Measurements from ENCODE around the gene PPP2R2D.
"Not testable (repeated sequence)": the region's sequence is repeated elsewhere in the genome, so short reads cannot be mapped to it uniquely, and the experiment has no call there.

Gene PPP2R2D

GRCh38 chr10:131936736-131937135, 35.9 kb downstream of the PPP2R2D start:
- H3K4me3 ChIP-seq (ENCODE audit: low read length), result no peak overlapping the region
- no peak for DNase-seq (ENCODE audit: low read depth, low spot score)

DNA sequence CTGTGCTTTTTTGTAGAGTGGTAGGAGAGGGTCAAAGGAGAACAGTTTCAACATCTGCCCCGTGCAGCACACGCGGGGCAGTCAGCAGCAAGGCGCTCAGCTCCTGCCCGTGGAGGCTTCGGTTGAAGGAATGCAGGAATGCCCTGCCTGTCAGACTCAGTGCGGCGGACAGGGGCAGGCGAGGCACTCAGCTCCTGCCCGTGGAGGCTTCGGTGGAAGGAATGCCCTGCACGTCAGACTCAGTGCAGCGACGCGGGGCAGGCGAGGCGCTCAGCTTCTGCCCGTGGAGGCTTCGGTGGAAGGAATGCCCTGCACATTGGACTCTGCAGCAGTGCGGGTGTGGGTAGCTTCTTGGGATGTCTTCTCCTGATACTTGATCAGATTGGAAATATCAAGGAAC, 37.0 kb downstream of the PPP2R2D start:
- H3K4me3 ChIP-seq (ENCODE audit: low read length), result no peak overlapping the region
- no peak for DNase-seq (ENCODE audit: low read depth, low spot score)

DNA sequence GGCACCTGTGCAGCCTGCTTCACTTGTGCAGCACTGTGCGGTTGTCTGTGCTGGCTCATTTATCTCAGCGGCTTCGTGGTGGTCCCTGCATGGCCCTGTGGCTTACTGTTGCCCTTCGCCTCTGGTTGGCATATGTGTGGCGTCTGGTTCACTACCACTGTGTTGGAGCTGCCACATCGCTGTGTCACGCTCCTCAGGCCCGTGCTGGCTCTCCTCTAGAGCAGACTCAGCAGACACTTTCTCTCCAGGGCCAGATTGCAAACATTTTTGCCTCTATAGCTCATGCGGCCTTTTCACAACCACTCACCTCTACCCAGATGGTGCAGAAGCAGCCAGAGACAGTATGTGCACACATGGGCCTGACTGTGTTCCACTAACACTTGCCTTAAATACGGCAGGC, 37.9 kb downstream of the PPP2R2D start:
- no peak for DNase-seq (ENCODE audit: low read depth, low spot score)
- H3K4me3 ChIP-seq (ENCODE audit: low read length), result no peak overlapping the region

DNA sequence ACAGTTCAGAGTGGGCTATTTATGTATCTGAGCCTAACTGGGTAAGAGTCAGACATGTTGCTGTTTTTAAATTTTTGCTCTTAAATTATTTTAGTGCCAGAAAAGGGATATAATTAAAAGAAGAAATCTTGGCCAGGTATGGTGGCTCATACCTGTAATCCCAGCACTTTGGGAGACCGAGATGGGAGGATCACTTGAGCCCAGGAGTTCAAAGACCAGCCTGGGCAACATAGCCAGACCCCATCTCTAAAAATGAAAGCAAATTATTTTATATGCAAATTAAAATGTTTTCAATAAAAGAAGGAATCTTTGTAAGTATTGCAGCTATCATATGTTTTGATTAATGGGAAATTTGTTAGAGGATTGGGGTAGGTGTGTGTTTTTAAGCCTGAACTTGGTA, 41.6 kb downstream of the PPP2R2D start:
- DNase-seq (ENCODE audit: low read depth, low spot score), result no peak
- no peak overlapping the region for H3K4me3 ChIP-seq (ENCODE audit: low read length)

DNA sequence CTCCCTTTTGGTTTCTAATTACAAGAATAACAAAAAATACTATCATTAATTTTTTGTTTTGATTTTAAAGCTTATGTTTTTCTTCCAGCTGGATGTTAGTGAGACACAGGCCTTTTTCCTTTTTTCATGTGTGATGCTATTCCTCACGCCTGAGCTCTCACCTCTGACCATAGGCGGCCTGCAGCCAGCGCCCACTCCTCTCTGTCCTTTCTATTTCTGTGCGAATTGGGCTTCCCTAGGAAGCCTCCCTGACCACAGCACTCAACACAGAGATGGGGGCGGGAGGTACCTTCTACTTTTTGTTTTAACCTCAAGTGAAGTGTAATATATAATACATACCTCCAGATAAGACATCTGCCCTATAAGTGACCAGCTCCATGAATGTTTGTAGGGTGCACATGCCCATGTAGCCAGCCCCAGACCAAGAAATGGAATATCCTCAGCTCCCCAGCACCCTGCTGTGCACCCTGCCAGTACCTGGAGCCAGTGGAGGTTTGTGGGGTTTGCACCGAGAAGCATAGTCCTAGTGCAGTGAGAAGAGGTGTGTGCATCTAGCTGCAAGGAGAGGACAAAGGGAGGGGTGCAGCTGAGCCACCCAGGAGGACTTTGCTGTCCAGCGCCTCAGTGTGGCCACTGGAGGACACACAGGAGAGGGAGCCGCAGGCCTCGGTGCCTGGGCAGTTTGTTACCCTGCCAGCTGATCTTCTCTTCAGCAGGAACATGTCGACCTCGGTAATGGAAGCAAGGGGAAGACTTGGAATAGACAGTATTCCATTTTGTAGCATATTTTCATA, 42.4 kb downstream of the PPP2R2D start:
- no peak overlapping the region for H3K4me3 ChIP-seq (ENCODE audit: low read length)
- DNase-seq (ENCODE audit: low read depth, low spot score), result no peak

DNA sequence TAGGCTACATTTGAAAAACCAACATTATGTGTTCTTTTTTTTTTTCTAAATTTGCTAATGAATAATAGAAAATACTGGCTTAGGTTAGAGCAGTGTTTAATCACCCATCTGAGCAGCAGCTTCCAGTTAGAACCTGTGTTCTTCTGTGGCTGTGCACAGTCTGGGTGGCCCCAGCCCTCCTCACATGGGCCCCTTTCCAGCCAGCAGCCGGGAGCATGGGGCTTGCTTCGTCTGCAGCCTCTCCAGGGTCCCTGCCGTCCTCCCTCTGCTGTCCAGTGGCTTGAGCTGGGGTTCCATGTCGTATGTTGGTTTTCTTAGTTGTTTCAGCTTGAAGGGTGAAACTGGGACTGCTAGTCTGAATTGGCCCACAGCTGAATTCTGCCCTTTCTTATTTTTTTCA, 43.6 kb downstream of the PPP2R2D start:
- DNase-seq (ENCODE audit: low read depth, low spot score), result no peak
- H3K4me3 ChIP-seq (ENCODE audit: low read length), result no peak overlapping the region

DNA sequence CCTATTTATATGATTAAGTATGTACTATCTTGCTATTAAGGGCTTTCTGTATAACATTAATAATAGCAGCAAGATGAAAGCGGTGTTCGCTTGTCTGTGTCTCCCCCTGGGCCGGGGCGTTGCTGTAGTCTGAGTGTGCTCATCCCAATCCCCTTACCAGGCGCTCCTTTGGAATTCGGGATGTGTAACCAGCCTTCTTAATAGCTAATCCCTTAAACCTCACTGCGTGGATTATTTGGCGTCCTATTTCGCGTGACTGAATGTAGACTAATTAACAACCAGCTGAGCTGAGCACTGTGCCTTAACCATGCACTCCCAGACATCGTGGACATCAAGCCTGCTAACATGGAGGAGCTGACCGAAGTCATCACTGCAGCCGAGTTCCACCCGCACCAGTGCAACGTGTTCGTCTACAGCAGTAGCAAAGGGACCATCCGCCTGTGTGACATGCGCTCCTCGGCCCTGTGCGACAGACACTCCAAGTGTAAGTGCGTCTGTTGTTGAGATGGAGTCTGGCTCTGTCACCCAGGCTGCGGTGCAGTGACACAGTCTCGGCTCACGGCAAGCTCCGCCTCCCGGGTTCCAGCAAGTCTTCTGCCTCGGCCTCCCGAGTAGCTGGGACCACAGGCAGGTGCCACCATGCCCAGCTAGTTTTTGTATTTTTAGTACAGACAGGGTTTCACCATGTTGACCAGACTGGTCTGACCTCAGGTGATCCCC, 44.3 kb downstream of the PPP2R2D start:
- H3K4me3 ChIP-seq (ENCODE audit: low read length), result no peak overlapping the region
- no peak for DNase-seq (ENCODE audit: low read depth, low spot score)

- DNase-seq (ENCODE audit: low read depth, low spot score), result no peak
- no peak overlapping the region for H3K4me3 ChIP-seq (ENCODE audit: low read length)
Measured at GRCh38 chr10:131946321-131946751, 45.5 kb downstream of the PPP2R2D start.

- DNase-seq (ENCODE audit: low read depth, low spot score), result no peak
Measured at GRCh38 chr10:131946880-131947279, 46.1 kb downstream of the PPP2R2D start.

GRCh38 chr10:131947631-131948347, 47.0 kb downstream of the PPP2R2D start:
- no peak for DNase-seq (ENCODE audit: low read depth, low spot score)
- H3K4me3 ChIP-seq (ENCODE audit: low read length), result no peak overlapping the region

More at GRCh38 chr10:131946880-131947279, 46.1 kb downstream of the PPP2R2D start:
- no peak overlapping the region for H3K4me3 ChIP-seq (ENCODE audit: low read length)

GRCh38 chr10:131948501-131948900, 47.7 kb downstream of the PPP2R2D start:
- DNase-seq (ENCODE audit: low read depth, low spot score), result no peak
- H3K4me3 ChIP-seq (ENCODE audit: low read length), result no peak overlapping the region

DNA sequence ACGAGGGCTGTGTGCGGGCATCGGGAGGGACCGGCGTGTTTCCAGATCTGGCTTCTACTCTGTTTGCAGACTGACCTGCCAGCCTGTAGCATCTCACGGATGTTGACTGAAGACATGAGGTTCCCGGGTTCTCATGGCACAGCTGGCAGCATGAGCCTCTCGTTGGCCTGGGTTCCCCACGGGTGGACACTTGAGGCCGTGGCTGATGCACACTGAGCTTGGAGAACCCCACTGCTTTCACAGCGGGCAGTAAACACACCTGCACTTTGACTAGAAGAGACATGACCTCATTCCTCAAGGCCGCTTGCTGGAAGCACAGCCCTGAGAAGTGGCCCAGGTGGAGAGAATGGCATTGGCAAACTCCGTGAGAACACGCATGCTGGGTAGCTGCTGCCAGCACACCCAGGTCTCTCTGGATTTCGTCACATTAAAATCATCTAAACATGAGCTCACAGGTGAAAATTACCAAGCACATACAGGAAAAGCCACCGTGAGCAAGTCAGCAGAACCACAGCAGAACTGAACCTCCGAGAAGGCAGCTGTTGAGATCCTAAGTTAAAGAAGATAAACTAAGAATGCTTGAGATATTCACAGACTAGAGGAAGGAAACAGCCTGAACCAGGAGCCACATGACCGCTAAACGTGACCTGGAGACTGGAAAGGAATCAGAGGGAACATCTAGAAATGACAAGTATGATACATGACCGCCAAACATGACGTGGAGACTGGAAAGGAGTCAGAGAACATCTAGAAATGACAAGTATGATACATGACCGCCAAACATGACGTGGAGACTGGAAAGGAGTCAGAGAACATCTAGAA, 48.4 kb downstream of the PPP2R2D start:
- H3K4me3 ChIP-seq (ENCODE audit: low read length), result no peak overlapping the region
- DNase-seq (ENCODE audit: low read depth, low spot score), result no peak

DNA sequence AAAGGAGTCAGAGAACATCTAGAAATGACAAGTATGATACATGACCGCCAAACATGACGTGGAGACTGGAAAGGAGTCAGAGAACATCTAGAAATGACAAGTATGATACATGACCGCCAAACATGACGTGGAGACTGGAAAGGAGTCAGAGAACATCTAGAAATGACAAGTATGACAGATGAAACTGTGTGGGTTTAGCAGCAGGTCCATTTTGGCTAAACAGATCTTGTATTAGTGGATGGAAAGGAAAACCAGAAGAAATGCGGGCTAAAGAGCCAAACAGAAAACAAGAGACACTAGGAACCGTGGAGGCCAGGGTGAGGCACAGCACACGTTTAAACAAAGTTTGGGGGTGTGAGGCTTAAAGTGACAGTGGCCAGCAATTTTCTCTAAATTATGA, 49.1 kb downstream of the PPP2R2D start:
- not testable (repeated sequence) for H3K4me3 ChIP-seq (ENCODE audit: low read length); DNase-seq (ENCODE audit: low read depth, low spot score)

DNA sequence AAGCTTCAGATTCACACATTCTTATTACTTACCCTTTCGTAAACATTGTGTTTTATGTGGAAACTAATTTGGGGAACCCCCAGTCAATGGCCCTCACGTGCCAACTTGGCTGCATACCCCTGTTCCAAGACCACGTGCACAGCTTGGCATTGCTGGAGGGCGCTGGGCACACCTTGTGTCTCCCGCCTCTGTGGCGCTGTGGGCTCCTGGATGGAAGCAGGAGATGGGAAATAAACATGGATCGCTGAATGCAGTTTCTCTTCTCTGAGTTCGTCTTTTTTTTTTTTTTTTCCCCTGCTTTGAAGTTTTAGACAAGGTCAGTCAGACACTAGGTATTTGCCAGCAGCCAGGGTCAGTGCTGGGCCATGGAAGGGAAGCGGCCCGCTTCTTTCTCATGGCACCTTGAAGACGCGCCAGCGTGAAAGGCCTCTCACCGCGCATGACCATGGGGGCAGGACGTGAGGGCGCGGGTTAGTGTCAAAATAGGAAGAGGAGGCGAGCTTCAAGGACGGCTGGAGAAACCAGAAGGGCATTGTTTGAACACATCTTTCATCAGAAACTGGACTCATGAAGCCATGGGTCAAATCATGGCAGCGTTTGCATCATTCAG, 53.7 kb downstream of the PPP2R2D start:
- DNase-seq (ENCODE audit: low read depth, low spot score), result no peak
- no peak overlapping the region for H3K4me3 ChIP-seq (ENCODE audit: low read length)

DNA sequence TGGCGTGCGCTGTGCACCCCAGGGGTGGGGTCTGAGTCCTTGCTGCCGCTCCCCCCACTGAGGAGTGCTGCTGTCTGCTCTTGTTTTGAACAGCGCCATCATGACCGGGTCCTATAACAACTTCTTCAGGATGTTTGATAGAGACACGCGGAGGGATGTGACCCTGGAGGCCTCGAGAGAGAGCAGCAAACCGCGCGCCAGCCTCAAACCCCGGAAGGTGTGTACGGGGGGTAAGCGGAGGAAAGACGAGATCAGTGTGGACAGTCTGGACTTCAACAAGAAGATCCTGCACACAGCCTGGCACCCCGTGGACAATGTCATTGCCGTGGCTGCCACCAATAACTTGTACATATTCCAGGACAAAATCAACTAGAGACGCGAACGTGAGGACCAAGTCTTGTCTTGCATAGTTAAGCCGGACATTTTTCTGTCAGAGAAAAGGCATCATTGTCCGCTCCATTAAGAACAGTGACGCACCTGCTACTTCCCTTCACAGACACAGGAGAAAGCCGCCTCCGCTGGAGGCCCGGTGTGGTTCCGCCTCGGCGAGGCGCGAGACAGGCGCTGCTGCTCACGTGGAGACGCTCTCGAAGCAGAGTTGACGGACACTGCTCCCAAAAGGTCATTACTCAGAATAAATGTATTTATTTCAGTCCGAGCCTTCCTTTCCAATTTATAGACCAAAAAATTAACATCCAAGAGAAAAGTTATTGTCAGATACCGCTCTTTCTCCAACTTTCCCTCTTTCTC, 55.0 kb downstream of the PPP2R2D start:
- DNase-seq (ENCODE audit: low read depth, low spot score), result no peak

DNA sequence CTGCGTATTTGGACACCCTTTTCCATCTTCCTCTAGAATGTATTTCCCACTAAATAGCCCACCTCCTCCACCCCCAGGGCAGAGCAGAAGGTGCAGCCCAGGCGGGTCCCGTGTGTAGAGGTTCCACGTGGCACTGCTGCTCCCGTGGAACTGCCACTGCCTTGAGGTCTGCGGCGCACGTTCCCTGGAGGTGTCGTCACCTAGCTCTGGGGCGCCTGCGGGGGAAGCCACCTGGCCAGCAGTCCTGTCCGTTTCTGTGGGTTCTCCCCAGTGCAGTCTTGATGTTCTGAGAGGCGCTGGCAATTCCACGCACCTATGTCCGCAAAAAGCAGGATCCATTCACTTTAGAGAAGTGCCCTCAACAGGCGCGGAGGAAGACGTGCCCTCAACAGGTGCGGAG, 59.0 kb downstream of the PPP2R2D start:
- no peak overlapping the region for H3K4me3 ChIP-seq (ENCODE audit: low read length)
- DNase-seq (ENCODE audit: low read depth, low spot score), result no peak

More for the DNA sequence above, 55.0 kb downstream of the PPP2R2D start:
- no peak overlapping the region for H3K4me3 ChIP-seq (ENCODE audit: low read length)

DNA sequence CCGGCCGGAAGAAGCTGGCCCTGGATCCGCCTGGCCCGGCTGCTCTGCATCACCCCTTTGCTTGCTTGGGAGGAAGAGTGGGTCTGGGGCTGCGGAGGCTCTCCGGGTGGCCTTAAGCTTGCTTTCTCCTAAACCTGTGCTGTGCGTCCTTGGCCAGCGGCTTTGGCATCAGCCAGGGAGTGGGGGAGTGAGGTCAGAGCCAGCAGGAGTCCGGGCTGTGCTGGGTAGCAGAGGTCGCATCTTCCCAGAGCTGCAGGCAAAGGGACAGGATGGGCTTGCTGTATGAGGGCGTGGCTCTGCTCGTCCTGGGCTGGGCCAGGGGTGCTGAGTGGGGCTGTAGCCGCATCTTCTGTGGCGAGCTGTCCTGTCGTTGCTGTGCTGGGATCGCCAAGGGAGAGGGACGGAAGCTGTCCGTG, 59.8 kb downstream of the PPP2R2D start:
- DNase-seq (ENCODE audit: low read depth, low spot score), result no peak
- H3K4me3 ChIP-seq (ENCODE audit: low read length), result no peak overlapping the region

All from Jurkat, Clone E6-1 (cell line).